WTC11 (cell line): ENCODE results near the gene SLC6A15. TPM values are rescaled to one million over a fixed set of nuclear protein-coding genes. Genes with fewer than 3 reads are reported as not detected.

ENCODE experiments used
- ATAC-seq: fragments of 200-7000 bp; cut with Tn5 transposase; 2 replicates; pipeline ENCODE4 v1.10.0; 2021; ENCODE audit warnings: mild to moderate bottlenecking, moderate library complexity
- CTCF ChIA-PET: fragments of 300-600 bp; sonication (Branson Sonifier 250); formaldehyde crosslinking; loops from one replicate; lab custom pipeline; 2021; ENCODE audit warnings: antibody characterized with exemption; lab: Charles Lee
- POLR2A ChIA-PET: fragments of 350-600 bp; sonication (Branson Sonifier 250); formaldehyde crosslinking; loops from one replicate; lab custom pipeline; 2021; ENCODE audit warnings: antibody characterized with exemption; lab: Charles Lee
- DNase-seq: peaks from one replicate; pipeline ENCODE4 v3.0.0; 2021; ENCODE audit warnings: low spot score
- H3K27ac Mint-ChIP-seq: 2 replicates; pipeline ENCODE4 v1.8.0; 2021; ENCODE audit warnings: mixed read lengths
- H3K27me3 Mint-ChIP-seq: 2 replicates; pipeline ENCODE4 v1.8.0; 2021; ENCODE audit warnings: low read depth, mild to moderate bottlenecking, moderate library complexity, mixed read lengths
- H3K36me3 Mint-ChIP-seq: 2 replicates; pipeline ENCODE4 v1.8.0; 2021; ENCODE audit warnings: mixed read lengths
- H3K4me1 Mint-ChIP-seq: 2 replicates; pipeline ENCODE4 v1.8.0; 2022; ENCODE audit warnings: mixed read lengths
- H3K4me3 Mint-ChIP-seq: 2 replicates; pipeline ENCODE4 v1.8.0; 2021; ENCODE audit warnings: mild to moderate bottlenecking, moderate library complexity, mixed read lengths
- H3K9me3 Mint-ChIP-seq: 2 replicates; pipeline ENCODE4 v1.8.0; 2021; ENCODE audit warnings: mixed read lengths
- CREB1 ChIP-seq: sonication (generic); formaldehyde crosslinking; IDR thresholded peaks from 2 replicates; pipeline ENCODE4 v1.8.0; 2023; ENCODE audit warnings: mild to moderate bottlenecking, missing genetic modification reagents
- CREM ChIP-seq: sonication (generic); formaldehyde crosslinking; IDR thresholded peaks from 2 replicates; pipeline ENCODE4 v1.8.1; 2022; ENCODE audit warnings: mild to moderate bottlenecking, missing genetic modification reagents, moderate library complexity
- ESRRA ChIP-seq: sonication (generic); formaldehyde crosslinking; IDR thresholded peaks from 2 replicates; pipeline ENCODE4 v1.8.1; 2022; ENCODE audit warnings: mild to moderate bottlenecking, missing genetic modification reagents, borderline replicate concordance
- ETV6 ChIP-seq: sonication (generic); formaldehyde crosslinking; IDR thresholded peaks from 2 replicates; pipeline ENCODE4 v1.8.1; 2022; ENCODE audit warnings: mild to moderate bottlenecking, missing genetic modification reagents
- IRF2 ChIP-seq: sonication (generic); formaldehyde crosslinking; IDR thresholded peaks from 2 replicates; pipeline ENCODE4 v1.8.0; 2022; ENCODE audit warnings: low read depth, missing genetic modification reagents, borderline replicate concordance
- JAZF1 ChIP-seq: fragments of 250-450 bp; sonication (Bioruptor Pico); IDR thresholded peaks from 2 replicates; pipeline ENCODE4 v1.9.0; 2021; ENCODE audit warnings: moderate library complexity, mild to moderate bottlenecking, inconsistent platforms
- JUN ChIP-seq: sonication (generic); formaldehyde crosslinking; IDR thresholded peaks from 2 replicates; pipeline ENCODE4 v1.8.0; 2023; ENCODE audit warnings: mild to moderate bottlenecking, missing genetic modification reagents
- NR3C1 ChIP-seq: sonication (generic); formaldehyde crosslinking; conservative IDR thresholded peaks from 2 replicates; pipeline ENCODE4 v1.8.1; 2023; ENCODE audit warnings: low read depth, mild to moderate bottlenecking, missing genetic modification reagents
- OVOL2 ChIP-seq: fragments of 250-450 bp; sonication (Bioruptor Pico); IDR thresholded peaks from 2 replicates; pipeline ENCODE4 v1.9.0; 2021; ENCODE audit warnings: mild to moderate bottlenecking, borderline replicate concordance
- RELA ChIP-seq: sonication (generic); formaldehyde crosslinking; IDR thresholded peaks from 2 replicates; pipeline ENCODE4 v1.8.1; 2022; ENCODE audit warnings: missing genetic modification reagents, mild to moderate bottlenecking, borderline replicate concordance
- TCF7 ChIP-seq: sonication (generic); formaldehyde crosslinking; IDR thresholded peaks from 2 replicates; pipeline ENCODE4 v1.8.0; 2022; ENCODE audit warnings: mild to moderate bottlenecking, low read depth, missing genetic modification reagents, moderate library complexity
- TEAD4 ChIP-seq: sonication (generic); formaldehyde crosslinking; IDR thresholded peaks from 2 replicates; pipeline ENCODE4 v1.8.0; 2022; ENCODE audit warnings: mild to moderate bottlenecking, missing genetic modification reagents
- TP53 ChIP-seq: sonication (generic); formaldehyde crosslinking; IDR thresholded peaks from 2 replicates; pipeline ENCODE4 v1.8.1; 2023; ENCODE audit warnings: mild to moderate bottlenecking, missing genetic modification reagents
- ZNF121 ChIP-seq: sonication (generic); formaldehyde crosslinking; IDR thresholded peaks from 2 replicates; pipeline ENCODE4 v1.8.0; 2023; ENCODE audit warnings: missing genetic modification reagents
- ZNF232 ChIP-seq: sonication (generic); formaldehyde crosslinking; IDR thresholded peaks from 2 replicates; pipeline ENCODE4 v1.8.0; 2022; ENCODE audit warnings: mild to moderate bottlenecking, missing genetic modification reagents
- ZNF263 ChIP-seq: sonication (generic); formaldehyde crosslinking; IDR thresholded peaks from 2 replicates; pipeline ENCODE4 v1.8.1; 2022; ENCODE audit warnings: low read depth, mild to moderate bottlenecking, moderate library complexity, missing genetic modification reagents
- total RNA-seq: library from RNA; stranded (reverse); gene quantifications from 3 replicates; pipeline ENCODE4 v1.2.3, GENCODE V29; 2021
- TF ChIP-seq, protein P1 (sequence below): sonication (generic); formaldehyde crosslinking; IDR thresholded peaks from 2 replicates; pipeline ENCODE4 v1.8.1; 2023; ENCODE audit warnings: mild to moderate bottlenecking, moderate library complexity, missing genetic modification reagents
- TF ChIP-seq, protein P2 (sequence below): fragments of 250-450 bp; sonication (Bioruptor Pico); conservative IDR thresholded peaks from 2 replicates; pipeline ENCODE4 v1.9.0; 2021; ENCODE audit warnings: mild to moderate bottlenecking
- TF ChIP-seq, protein P3 (sequence below): sonication (generic); formaldehyde crosslinking; IDR thresholded peaks from 2 replicates; pipeline ENCODE4 v1.8.0; 2022; ENCODE audit warnings: missing genetic modification reagents
- TF ChIP-seq, protein P4 (sequence below): sonication (generic); formaldehyde crosslinking; IDR thresholded peaks from 2 replicates; pipeline ENCODE4 v1.8.1; 2022; ENCODE audit warnings: low read depth, mild to moderate bottlenecking, moderate library complexity, missing genetic modification reagents, borderline replicate concordance
- TF ChIP-seq, protein P5 (sequence below): sonication (generic); formaldehyde crosslinking; IDR thresholded peaks from 2 replicates; pipeline ENCODE4 v1.8.1; 2022; ENCODE audit warnings: missing genetic modification reagents, borderline replicate concordance
- TF ChIP-seq, protein P6 (sequence below): sonication (generic); formaldehyde crosslinking; IDR thresholded peaks from 2 replicates; pipeline ENCODE4 v1.8.1; 2023; ENCODE audit warnings: mild to moderate bottlenecking, missing genetic modification reagents, moderate library complexity
- TF ChIP-seq, protein P7 (sequence below): sonication (generic); formaldehyde crosslinking; conservative IDR thresholded peaks from 2 replicates; pipeline ENCODE4 v1.8.1; 2022; ENCODE audit warnings: mild to moderate bottlenecking, missing genetic modification reagents

The SLC6A15 gene
- total RNA-seq, 1 experiment from 2014 or later = 27.0 TPM

DNA sequence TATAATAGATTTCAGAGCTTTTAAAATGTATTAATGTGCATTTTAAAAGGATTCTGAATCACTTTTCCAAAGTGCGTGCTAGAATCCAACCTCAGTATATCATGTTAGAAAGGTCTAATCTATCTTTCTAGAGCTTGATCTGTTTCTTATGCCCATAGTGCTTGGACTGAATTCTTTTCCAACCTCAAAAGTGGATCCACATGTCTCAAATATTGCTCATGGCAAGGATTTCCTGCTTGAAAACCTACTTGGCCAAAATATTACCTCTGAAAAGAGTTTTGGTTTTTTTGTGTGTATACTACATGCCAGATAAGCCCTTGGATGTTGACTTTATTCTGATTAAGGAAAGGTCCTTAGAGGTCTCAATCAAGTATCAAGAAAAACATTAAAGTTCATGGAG, 16.9 kb upstream of the SLC6A15 start:
- peaks cover 7% of the 10 kb centered on the region for H3K9me3 Mint-ChIP-seq
- no peaks in the 10 kb centered on the region for H3K36me3 Mint-ChIP-seq
- ChIA-PET POLR2A (interaction anchor here (0.9 kb wide), 1 partner anchor 52 kb away, joined by 3 read pairs; no protein-coding TSS in a partner anchor), CTCF (interaction anchor here (1.3 kb wide), 1 partner anchor 17 kb away, joined by 3 read pairs; the partner anchor contains the start of gene SLC6A15)
- ATAC-seq = no peak
- TF ChIP-seq RELA (CRISPR knock-in tag) (no peak), TP53 (CRISPR knock-in tag) (no peak), CREB1 (CRISPR knock-in tag) (no peak), TCF7 (no peak), ZNF232 (CRISPR knock-in tag) (no peak), ETV6 (CRISPR knock-in tag) (no peak), OVOL2 (CRISPR knock-in tag) (no peak), NR3C1 (no peak), ZNF121 (CRISPR knock-in tag) (no peak), IRF2 (CRISPR knock-in tag) (no peak), JAZF1 (no peak), TEAD4 (no peak)
- TF ChIP-seq, protein P1, sequence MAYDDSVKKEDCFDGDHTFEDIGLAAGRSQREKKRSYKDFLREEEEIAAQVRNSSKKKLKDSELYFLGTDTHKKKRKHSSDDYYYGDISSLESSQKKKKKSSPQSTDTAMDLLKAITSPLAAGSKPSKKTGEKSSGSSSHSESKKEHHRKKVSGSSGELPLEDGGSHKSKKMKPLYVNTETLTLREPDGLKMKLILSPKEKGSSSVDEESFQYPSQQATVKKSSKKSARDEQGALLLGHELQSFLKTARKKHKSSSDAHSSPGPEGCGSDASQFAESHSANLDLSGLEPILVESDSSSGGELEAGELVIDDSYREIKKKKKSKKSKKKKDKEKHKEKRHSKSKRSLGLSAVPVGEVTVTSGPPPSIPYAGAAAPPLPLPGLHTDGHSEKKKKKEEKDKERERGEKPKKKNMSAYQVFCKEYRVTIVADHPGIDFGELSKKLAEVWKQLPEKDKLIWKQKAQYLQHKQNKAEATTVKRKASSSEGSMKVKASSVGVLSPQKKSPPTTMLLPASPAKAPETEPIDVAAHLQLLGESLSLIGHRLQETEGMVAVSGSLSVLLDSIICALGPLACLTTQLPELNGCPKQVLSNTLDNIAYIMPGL (CRISPR knock-in tag) = no peak
- TF ChIP-seq, protein P2, sequence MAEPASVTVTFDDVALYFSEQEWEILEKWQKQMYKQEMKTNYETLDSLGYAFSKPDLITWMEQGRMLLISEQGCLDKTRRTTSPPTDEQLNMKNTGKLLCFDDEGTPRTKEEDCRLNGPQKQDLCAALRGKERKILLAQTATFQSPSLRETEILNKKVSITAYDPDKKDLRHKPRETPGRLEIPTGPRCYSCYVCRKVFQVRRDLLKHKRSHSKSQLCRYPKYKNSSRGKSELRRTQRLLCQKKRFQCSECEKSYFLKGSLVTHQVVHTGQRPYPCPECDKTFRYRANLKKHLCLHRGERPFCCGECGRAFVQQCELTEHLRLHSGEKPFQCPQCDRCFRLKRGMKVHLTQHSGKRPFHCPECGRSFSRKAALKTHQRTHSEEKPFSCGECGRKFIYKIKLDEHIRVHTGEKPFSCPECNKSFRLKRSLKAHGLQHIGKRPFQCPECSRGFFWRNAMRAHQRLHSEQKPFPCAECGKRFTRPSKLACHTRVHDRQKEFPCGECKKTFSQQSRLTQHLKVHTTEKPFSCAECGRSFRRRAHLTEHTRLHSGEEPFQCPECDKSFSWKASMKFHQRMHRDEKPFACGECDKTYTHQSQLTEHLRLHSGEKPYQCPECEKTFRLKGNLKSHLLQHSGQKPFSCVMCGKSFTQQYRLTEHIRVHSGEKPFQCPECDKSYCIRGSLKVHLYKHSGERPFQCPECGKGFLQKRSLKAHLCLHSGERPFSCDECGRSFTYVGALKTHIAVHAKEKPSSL (CRISPR knock-in tag) = no peak
- TF ChIP-seq, protein P3, sequence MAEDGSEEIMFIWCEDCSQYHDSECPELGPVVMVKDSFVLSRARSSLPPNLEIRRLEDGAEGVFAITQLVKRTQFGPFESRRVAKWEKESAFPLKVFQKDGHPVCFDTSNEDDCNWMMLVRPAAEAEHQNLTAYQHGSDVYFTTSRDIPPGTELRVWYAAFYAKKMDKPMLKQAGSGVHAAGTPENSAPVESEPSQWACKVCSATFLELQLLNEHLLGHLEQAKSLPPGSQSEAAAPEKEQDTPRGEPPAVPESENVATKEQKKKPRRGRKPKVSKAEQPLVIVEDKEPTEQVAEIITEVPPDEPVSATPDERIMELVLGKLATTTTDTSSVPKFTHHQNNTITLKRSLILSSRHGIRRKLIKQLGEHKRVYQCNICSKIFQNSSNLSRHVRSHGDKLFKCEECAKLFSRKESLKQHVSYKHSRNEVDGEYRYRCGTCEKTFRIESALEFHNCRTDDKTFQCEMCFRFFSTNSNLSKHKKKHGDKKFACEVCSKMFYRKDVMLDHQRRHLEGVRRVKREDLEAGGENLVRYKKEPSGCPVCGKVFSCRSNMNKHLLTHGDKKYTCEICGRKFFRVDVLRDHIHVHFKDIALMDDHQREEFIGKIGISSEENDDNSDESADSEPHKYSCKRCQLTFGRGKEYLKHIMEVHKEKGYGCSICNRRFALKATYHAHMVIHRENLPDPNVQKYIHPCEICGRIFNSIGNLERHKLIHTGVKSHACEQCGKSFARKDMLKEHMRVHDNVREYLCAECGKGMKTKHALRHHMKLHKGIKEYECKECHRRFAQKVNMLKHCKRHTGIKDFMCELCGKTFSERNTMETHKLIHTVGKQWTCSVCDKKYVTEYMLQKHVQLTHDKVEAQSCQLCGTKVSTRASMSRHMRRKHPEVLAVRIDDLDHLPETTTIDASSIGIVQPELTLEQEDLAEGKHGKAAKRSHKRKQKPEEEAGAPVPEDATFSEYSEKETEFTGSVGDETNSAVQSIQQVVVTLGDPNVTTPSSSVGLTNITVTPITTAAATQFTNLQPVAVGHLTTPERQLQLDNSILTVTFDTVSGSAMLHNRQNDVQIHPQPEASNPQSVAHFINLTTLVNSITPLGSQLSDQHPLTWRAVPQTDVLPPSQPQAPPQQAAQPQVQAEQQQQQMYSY (CRISPR knock-in tag) = no peak
- TF ChIP-seq, protein P4, sequence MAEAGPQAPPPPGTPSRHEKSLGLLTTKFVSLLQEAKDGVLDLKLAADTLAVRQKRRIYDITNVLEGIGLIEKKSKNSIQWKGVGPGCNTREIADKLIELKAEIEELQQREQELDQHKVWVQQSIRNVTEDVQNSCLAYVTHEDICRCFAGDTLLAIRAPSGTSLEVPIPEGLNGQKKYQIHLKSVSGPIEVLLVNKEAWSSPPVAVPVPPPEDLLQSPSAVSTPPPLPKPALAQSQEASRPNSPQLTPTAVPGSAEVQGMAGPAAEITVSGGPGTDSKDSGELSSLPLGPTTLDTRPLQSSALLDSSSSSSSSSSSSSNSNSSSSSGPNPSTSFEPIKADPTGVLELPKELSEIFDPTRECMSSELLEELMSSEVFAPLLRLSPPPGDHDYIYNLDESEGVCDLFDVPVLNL (CRISPR knock-in tag) = no peak
- no peaks in the 10 kb centered on the region for H3K4me1 Mint-ChIP-seq
- H3K4me3 Mint-ChIP-seq = no peak overlapping the region
- H3K27me3 Mint-ChIP-seq = no peaks in the 10 kb centered on the region; the same call in 1 of the 2 replicates
- H3K27ac Mint-ChIP-seq = no peak overlapping the region
- DNase-seq = no peak

DNA sequence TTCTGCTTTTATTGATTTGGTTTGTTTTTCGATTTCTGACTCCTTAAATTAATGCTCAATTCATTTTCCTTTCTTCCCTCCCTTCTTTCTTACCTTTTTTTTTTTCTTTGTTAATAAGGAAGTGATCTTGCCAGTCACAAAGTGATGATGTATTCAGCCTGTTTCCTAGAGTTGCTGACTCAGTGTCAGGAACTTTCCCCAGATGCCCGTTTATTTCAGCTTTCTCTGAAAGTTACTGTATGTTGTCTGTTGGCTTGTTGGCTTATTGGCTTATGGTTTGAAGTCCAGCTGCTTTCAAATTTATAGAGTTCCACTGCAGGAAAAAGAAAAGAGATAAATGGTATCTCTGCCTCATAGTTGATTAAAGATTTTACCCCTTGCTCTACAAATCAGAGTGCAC, 12.4 kb upstream of the SLC6A15 start:
- TF ChIP-seq JUN (CRISPR knock-in tag) (no peak), OVOL2 (CRISPR knock-in tag) (no peak), CREM (no peak), ESRRA (CRISPR knock-in tag) (no peak), ZNF263 (CRISPR knock-in tag) (no peak), IRF2 (CRISPR knock-in tag) (no peak)
- TF ChIP-seq, protein P5, sequence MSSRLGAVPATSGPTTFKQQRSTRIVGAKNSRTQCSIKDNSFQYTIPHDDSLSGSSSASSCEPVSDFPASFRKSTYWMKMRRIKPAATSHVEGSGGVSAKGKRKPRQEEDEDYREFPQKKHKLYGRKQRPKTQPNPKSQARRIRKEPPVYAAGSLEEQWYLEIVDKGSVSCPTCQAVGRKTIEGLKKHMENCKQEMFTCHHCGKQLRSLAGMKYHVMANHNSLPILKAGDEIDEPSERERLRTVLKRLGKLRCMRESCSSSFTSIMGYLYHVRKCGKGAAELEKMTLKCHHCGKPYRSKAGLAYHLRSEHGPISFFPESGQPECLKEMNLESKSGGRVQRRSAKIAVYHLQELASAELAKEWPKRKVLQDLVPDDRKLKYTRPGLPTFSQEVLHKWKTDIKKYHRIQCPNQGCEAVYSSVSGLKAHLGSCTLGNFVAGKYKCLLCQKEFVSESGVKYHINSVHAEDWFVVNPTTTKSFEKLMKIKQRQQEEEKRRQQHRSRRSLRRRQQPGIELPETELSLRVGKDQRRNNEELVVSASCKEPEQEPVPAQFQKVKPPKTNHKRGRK (CRISPR knock-in tag) = no peak
- TF ChIP-seq, protein P6, sequence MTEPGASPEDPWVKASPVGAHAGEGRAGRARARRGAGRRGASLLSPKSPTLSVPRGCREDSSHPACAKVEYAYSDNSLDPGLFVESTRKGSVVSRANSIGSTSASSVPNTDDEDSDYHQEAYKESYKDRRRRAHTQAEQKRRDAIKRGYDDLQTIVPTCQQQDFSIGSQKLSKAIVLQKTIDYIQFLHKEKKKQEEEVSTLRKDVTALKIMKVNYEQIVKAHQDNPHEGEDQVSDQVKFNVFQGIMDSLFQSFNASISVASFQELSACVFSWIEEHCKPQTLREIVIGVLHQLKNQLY (CRISPR knock-in tag) = no peak
- TF ChIP-seq, protein P7, sequence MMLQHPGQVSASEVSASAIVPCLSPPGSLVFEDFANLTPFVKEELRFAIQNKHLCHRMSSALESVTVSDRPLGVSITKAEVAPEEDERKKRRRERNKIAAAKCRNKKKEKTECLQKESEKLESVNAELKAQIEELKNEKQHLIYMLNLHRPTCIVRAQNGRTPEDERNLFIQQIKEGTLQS = no peak
- TF ChIP-seq, all 79 proteins: peak for 0
- H3K4me3 Mint-ChIP-seq = no peak overlapping the region
- no peaks in the 10 kb centered on the region for H3K9me3 Mint-ChIP-seq
- no peaks in the 10 kb centered on the region for H3K4me1 Mint-ChIP-seq
- ATAC-seq = no peak
- H3K36me3 Mint-ChIP-seq = no peaks in the 10 kb centered on the region
- POLR2A ChIA-PET = no interaction called here
- DNase-seq = no peak
- no peak overlapping the region for H3K27ac Mint-ChIP-seq
- CTCF ChIA-PET = no interaction called here
- H3K27me3 Mint-ChIP-seq = no peaks in the 10 kb centered on the region; the same call in 1 of the 2 replicates
